IPS-11a (cell line): ENCODE data around the gene CHAD.
"Not testable (repeated sequence)": the region's sequence is repeated elsewhere in the genome, so short reads cannot be mapped to it uniquely, and the experiment has no call there.

ENCODE experiments used
- H3K4me3 ChIP-seq: one replicate; pipeline ENCODE4 v1.5.1; 2013; ENCODE audit warnings: low read depth, low read length, control low read depth

Gene CHAD

DNA sequence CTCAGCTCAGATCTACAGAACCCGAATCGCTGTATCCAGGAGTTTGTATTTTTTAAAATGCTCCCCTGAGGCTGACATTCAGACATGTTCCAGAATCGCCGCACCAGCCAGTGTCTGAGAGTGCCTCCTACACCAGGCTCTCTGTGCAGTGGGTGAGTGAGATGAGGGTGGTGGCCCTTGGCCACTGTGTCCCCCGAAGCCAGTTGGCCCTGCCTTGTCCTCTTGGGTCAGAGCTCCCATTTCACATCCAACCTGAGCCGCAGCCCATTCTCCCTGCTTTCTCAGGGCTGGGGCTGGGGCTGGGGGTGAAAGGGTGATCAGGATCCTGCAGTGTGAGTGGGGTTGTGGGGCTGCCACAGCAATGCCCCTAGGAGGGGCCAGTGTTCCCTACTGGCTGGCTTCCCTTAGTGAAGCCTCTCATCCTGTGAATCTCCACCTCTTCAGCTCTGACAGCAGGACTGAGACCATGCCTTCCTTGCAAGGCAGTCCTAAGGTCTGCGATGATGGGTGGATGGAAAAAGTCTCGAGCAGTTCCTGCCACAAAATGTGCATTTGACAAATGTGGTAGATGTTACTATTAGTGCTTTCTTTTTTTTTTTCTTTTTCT, 26.6 kb upstream of the CHAD start:
- no peak overlapping the region for H3K4me3 ChIP-seq

DNA sequence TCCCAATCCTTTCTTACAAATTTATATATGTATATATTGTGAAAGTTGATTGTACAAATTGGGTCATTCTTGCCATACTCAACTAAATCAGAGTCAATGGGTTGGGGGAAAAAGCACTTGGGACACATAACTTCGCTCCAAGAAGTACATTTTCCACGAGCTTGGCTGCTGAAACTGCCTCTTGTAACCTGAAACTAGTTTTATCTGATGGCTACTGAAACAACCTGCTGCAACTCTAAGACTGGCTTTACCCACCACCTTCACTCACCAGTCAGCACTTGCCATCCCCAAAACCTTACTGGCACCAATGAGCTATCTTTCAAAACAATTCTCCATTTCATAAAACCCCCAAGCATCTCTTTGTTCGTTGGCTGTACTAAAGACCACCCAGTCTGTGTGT, 25.1 kb upstream of the CHAD start:
- H3K4me3 ChIP-seq: no peak overlapping the region

DNA sequence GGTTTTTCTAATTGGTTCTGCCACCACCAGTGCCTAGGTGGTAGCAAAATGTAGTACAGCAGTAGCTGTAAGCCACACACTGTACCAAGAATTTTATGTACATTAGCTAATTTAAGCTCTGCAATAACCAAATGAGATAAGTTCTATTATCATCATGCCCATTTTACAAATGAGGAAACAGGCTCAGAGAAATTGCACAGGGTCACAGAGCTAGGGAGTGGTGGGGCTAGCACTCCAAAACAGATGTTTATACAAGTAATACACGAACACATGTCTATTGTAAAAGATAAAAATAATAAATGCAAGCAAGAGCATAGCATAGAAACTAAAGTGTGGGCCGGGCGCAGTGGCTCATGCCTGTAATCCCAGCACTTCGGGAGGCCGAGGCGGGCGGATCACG, 23.5 kb upstream of the CHAD start:
- H3K4me3 ChIP-seq: no peak overlapping the region

DNA sequence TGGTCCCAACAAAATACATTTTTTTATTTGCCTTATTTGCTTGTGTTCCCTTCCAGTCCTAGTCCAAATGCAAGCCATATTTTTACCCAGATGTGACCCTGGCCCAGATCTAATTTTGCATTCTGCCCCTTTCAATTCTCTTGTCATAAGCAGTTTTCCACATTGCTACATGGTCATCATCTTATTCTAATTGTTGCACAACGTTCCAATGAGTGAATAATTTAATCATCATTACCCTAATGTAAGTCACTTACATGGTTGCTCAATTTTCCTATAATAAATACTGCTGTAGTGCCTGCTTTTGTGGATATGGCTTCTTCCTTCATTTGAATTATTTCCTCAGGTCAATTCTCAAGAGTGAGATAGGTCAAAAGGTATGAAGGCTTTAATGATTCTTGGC, 22.8 kb upstream of the CHAD start:
- no peak overlapping the region for H3K4me3 ChIP-seq

DNA sequence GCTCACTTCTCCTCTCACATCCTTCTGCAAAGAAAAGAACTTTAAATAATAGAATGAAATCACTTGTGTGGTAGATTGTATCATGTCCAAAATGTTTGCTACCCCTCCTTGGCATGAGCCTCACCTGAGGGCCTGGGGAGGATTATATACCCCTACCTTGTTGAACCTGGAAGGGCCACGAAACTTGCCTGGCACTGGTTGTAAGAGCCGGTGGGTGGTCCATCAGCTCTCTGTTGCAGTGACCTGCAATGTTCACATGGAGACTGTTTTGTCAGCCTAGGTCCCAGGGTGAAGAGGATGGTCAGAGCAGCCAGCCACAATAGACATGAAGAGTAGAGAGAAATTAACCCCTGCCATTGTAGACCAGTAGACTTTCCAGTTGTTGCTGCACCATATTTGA, 20.2 kb upstream of the CHAD start:
- H3K4me3 ChIP-seq: no peak overlapping the region

DNA sequence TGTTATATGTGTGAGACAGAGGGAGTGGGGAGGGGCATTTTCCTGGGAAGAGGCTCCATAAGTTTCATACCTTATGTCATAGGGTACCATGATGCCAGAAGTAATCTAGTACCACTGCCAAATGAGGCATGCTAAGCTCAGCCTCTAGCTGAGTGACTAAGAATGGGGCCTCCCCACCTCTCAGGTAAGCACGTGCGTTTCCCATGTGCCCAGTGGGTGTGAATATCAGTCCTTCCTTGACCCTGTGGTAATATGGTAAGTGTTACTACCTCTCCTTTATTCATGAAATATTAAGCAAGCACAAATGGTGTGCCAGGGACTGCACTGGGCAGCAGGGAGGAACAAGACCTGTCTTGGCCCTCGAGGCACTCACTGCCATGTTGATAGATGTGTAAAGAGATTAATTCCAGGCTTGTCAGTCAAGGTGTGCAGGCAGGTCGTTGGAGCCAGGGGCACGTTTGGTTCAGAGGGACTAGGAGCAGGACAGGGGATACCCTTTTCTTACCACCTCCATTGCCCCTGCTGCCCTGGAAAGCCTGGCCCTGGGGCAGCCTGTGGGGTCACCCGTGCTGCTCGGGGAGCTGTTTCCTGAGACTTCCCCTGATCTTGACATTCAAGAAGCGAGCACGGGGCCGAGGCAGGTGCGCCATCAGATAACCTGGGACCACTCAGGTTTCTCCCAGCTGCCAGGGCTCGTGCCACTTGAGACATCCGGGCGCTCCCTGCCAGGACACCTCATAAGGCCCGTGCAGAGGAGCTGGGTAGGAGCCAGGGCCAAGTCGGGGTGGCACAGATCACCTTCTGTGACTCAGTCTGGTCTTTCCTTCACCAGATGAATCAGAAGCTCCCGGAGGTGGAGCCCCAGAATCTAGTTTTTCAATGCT, 18.8 kb upstream of the CHAD start:
- H3K4me3 ChIP-seq: no peak overlapping the region

DNA sequence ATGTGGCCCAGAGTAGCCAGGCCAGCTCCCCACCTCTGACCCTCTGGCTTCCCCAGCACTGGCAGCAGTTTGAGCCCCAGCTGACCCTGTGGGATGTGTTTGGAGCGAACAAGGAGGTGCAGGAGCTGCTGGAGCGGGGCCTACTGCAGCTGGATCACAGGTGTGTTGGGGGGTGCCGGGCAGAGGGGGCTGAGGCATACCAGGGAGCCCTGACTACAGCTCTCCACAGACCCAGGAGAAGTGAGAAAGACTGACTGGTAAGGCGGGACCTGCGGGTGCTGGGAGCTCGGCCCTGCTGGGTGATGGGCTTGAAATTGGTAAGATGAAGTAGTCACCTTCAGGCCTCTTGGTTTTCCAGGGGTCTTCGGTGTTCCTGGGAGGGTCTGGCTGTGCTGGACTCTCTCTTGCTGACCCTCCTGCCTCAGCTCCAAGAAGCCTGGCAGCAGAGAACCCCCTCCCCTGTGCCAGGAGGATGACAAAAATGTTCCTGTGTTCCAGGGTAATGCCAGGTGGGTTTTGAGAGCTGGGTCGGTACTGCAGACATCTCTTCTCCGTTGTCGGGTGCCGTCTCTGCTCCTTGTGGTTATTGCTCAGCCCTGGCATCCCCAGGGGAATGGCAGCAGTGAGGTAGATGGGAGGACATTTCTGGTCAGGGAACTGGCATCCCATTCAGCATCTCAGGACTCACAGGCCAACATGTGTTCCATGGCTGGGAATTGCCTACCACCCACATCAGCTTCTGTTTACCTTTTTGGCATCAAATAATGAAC, 15.9 kb upstream of the CHAD start:
- H3K4me3 ChIP-seq: no peak overlapping the region

DNA sequence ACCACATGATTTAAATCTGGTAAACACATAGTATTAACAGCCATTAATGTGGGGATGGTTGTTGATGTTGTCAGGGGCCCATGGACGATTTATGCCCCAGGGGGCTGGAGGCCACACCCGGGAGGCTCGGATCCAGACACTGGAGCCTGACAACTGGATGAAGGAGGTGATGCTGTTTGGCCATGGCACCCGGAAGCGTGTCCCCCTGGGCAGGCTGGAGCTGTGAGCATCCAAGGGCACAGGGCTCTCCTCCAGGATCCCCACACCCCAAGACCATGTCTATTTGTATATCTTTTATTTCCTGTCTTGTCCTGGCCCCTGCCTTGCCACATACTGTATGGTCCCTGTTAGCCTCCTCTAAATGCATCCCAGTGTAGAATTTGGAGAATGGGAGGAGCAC, 14.6 kb upstream of the CHAD start:
- H3K4me3 ChIP-seq: no peak overlapping the region

DNA sequence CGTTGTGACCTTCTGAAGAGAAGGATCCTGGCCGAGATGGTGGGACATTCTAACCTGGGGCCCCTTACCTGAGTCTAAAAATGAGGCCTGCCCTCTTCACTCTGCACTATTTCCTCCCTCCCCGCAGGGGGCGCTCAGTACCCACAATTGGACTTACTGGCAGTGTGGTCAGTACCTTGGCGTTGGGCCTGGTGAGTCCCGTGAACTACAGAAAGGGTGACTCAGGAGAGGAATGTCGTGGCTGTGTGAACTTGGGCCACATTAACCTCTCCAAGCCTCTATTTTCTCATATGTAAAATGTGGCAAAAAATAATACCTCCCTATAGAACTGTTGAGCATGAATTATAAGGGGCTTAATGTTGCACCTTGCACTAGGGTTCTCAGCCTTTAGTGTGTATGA, 13.8 kb upstream of the CHAD start:
- no peak overlapping the region for H3K4me3 ChIP-seq

DNA sequence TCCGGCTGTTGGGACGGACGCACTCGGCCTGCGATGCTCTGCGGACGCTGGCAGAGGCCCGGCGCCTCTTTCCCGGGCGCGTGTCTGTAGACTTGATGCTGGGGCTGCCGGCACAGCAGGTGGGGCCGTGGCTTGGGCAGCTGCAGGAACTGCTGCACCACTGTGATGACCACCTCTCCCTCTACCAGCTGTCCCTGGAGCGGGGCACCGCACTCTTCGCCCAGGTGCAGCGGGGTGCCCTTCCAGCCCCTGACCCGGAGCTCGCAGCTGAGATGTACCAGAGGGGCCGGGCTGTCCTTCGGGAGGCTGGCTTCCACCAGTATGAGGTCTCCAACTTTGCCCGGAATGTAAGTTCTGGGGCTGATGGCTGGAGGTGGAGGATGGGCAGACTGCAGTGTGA, 13.4 kb upstream of the CHAD start:
- no peak overlapping the region for H3K4me3 ChIP-seq

DNA sequence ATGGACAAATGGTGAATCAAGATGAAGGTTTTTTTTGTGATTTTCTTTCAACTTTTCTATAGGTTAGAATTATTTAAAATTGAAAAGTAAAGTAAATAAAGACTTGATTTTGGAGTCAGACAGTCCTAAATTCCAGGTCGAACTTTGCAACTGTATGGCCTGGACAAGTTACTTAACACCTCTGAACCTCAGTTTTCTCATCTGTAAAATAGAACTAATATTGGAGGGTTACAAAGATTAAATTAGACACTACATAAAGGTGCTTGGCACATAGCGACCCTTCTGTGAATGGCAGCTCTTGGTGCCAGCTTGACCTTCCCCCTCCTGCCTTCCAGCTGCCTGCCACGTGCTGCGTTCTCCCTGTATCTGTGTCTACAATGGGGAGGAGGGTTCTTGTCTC, 13.0 kb upstream of the CHAD start:
- H3K4me3 ChIP-seq: no peak overlapping the region

DNA sequence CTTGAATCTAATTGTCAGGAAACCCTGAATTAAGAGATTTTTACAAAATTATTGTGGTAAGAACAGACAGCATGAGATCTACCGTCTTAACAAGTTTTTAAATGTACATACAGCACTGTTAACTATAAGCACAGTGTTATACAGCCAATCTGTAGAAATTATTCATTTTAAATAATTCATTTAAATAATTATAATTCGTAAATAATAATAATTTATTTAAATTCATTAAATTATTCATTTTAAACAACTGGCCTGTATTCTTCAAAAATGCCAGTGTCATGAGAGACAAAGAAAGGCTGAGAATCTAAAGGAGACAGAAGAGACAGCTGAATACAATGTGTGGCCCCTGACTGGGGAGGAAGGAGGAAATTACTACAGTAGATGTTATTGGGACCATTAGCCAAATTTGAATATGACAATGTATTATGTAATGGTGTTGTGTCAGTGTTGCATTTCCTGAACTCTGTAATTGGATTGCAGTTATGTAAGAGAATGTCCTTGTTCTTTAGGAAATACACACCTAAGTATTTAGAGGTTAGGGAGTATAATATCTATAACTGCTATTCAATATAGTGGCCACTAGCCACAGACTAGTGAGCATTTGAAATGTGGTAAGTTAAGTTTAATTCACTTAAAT, 12.3 kb upstream of the CHAD start:
- no peak overlapping the region for H3K4me3 ChIP-seq

DNA sequence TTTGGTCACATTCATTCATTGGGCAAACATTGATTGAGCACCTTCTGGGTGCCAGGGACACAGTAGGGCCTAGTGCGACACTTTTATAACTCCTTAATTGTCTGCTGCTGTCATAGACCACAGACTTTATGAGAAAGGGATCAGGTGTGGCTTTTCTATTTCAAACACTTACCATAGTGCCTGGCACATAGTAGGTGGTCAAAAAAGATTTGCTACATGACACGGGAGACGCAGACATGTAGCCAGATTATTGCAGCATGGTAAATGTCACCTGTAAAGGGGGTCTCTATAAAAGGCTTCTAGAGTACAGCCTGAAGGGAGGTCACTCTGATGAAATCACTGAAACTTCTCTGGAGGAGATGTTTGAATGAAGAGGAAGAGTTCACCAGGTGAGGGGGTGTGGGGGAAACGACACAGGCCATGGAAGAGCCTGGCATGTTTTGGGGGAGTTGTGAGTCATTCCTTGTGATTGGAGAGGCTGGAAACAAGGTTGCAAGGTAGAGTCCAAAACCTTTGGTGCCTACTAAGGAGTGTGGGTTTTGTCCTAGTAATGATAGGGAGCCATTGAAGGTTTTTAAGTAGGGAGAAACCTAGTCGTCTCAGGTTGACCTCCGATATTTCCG, 11.6 kb upstream of the CHAD start:
- H3K4me3 ChIP-seq: no peak overlapping the region

DNA sequence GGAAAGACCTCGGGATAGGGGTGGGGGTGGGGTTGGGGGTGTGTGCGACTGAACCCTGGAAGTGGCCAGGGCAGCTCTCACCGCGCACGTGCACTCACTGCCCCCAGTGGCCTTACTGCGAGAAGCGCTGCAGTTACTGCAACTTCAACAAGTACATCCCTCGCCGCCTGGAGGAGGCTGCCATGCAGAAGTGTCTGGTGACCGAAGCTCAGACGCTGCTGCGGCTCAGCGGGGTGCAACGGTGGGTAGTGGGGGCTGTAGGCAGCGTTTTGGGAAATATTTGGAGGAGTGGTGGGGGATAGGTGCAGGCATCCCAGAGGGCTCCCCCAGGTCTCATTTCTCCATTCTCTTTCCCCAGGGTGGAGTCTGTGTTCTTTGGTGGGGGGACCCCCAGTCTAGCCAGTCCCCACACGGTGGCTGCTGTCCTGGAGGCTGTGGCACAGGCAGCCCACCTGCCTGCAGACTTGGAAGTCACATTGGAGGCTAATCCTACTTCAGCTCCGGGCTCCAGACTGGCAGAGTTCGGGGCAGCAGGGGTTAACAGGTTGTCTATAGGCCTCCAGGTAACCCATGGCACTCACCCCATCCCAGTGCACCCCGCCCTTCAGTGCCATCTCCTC, 11.0 kb upstream of the CHAD start:
- H3K4me3 ChIP-seq: no peak overlapping the region

DNA sequence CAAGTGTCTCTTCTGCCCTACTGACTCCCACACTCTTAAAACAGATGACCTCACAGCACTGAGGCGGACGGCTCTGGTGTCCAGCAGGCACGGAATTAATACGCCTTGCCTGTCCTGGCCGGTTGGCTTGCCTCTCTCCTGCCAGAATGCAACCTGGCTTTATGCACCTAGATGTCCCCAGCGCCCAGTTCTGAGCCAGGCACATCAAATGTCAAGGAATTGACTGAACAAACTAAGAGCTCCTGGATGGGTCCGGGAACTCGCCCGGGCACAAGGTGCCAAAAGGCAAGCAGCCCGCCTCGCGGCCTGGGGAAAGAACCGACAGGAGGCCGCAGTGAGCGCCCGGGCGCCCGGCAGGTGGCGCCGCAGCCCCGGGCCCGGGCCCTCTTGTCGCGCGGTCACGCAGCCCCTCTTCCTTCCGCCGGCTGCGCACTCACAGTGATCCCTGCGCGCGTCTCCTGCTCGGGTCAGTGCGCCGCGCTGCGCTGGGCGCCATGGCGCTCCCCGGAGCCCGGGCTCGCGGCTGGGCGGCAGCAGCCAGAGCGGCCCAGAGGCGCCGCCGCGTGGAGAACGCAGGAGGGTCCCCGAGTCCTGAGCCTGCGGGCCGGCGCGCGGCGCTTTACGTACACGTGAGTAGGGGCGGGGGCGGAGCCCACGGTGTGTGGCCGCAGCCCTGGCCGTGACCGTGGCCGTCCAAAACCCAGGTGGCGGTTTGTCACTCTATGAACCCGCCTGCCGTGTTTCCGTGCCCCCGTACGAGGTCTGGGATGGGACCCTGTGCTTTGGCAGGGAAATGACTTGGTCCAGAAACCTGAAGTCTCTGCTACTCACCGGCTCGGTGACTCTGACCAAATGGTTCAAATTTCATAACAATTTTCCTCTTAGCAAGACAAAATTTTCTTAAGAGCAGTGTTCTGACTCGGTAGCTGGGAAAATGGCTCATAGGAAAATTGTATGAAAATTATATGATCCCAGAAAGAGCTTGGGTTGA, 10.0 kb upstream of the CHAD start, which contains the start of gene RSAD1:
TSS of gene RSAD1 (plus strand) at position 470 of the 991 bp plus-strand sequence. CDS start at position 495, 25 bp downstream.
- peak within 1 kb of the TSS; percentile 78 for H3K4me3 ChIP-seq

DNA sequence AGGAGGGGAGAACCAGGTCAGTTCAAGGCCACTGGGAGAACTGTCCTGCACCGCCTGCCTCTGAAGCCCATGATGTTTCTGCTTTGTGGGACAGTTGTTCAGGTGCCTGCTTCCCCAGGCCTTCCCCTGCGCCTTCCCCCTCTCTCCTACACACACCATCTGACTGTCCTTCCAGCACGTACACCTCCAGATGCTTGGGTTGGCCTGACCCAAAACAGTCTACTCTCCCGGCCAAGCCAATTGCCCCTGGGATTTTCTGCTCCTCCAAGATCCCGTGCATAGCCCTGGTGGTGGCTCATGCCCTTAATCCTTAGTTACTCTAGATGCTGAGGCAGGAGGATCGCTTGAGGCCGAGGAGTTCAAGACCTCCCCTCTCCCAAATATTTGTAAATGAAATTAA, 9.3 kb upstream of the CHAD start:
- H3K4me3 ChIP-seq: no peak overlapping the region

DNA sequence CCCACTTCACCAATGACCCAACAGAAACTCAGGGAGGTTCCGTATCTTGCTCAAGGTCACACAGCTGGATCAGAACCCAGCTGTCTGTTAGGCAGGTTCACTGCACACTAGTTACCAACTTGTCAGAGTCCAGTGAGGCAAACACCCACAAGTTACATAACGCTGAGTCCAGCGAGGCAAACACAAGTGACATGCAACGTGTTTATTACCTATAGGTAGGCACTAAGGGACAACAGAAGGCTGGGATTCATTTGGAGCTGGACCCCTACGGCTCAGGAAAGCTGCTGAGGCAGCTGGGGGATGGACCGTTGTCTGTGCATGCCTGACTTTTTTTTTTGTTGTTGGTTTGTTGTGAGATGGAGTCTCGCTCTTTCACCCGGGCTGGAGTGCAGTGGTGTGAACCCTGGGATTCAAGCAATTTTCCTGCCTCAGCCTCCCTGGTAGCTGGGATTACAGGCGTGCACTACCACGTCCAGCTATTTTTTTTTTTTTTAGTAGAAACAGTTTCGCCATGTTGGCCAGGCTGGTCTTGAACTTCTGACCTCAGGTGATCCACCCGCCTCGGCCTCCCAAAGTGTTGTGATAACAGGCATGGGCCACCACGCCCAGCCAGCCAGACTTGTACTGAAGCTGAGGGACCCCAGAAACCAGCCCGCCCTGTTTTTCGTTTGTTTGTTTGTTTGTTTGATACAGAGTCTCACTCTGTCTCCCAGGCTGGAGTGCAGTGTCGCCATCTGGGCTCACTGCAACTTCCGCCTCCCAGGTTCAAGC, 8.1 kb upstream of the CHAD start:
- H3K4me3 ChIP-seq: no peak overlapping the region

DNA sequence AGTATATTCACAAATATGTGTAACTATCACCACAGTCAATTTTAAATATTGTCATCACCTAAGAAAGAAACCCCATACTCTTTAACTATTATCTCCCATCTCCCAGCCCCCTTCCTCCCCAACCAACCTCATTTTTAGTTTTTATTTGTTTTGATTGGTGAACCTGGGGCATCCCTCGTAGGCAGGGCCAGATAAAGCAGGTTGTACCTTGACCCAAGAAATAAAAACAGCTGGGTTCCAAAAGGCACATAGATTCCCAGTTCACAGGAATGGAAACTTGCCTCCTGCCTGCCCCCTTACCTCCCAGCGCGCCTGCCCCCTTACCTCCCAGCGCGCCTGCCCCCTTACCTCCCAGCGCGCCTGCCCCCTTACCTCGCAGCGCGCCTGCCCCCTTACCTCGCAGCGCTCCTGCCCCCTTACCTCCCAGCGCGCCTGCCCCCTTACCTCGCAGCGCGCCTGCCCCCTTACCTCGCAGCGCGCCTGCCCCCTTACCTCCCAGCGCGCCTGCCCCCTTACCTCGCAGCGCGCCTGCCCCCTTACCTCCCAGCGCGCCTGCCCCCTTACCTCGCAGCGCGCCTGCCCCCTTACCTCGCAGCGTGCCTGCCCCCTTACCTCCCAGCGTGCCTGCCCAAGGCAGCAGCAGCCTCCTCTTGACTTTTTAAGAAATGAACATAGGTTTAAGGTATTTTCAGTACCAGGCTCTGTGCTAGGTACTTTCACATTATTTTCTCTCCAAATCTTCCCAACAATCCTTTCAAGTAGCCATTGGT, 7.3 kb upstream of the CHAD start:
- not testable (repeated sequence) for H3K4me3 ChIP-seq
